Panc1 (cell line): ENCODE results near the gene PRPF19. TPM values are rescaled to one million over a fixed set of nuclear protein-coding genes. Genes with fewer than 3 reads are reported as not detected.

Experiments
- ATAC-seq: fragments of 200-7000 bp; cut with Tn5 transposase; 2 replicates; pipeline ENCODE4 v1.9.1; 2020; ENCODE audit warnings: mild to moderate bottlenecking, moderate library complexity
- BruUV-seq: library from RNA; stranded (reverse); fragments of 400-500 nt; replicated peaks from 2 replicates; lab custom pipeline; 2021; lab: Mats Ljungman, UMichigan
- CTCF ChIA-PET: fragments of 300-600 bp; sonication (Branson Sonifier 250); formaldehyde crosslinking; loops from one replicate; lab custom pipeline; 2022; ENCODE audit warnings: antibody characterized with exemption; lab: Charles Lee
- POLR2A ChIA-PET: fragments of 300-600 bp; sonication (Branson Sonifier 250); formaldehyde crosslinking; loops from one replicate; lab custom pipeline; 2022; ENCODE audit warnings: antibody characterized with exemption; lab: Charles Lee
- DNase-seq: peaks from one replicate; pipeline ENCODE4 v3.0.0-alpha.2; 2010; ENCODE audit warnings: low read depth, low spot score
- H3K27ac ChIP-seq: 2 replicates; pipeline ENCODE4 v1.5.1; 2011; ENCODE audit warnings: mild to moderate bottlenecking, low read length, inconsistent platforms
- H3K27me3 ChIP-seq: fragments of 200-500 bp; sonication (Bioruptor generic); 2 replicates; pipeline ENCODE4 v1.6.0; 2014; ENCODE audit warnings: low read length, inconsistent platforms; ENCODE audit not compliant: control insufficient read depth, insufficient read depth
- H3K36me3 ChIP-seq: fragments of 200-500 bp; sonication (Bioruptor generic); 2 replicates; pipeline ENCODE4 v1.5.1; 2014; ENCODE audit warnings: inconsistent platforms, mild to moderate bottlenecking, low read length, moderate library complexity; ENCODE audit not compliant: control insufficient read depth, insufficient read depth
- H3K4me1 ChIP-seq: 2 replicates; pipeline ENCODE4 v1.5.1; 2011; ENCODE audit warnings: inconsistent platforms, mild to moderate bottlenecking, low read length, moderate library complexity; ENCODE audit not compliant: control insufficient read depth, insufficient read depth
- H3K4me3 ChIP-seq, 2 experiments: 2 replicates each; pipeline ENCODE4 v1.5.1; 2011 to 2012; ENCODE audit warnings: low read depth in 2 of 2, low read length in 2 of 2, mild to moderate bottlenecking in 2 of 2, inconsistent platforms in 1 of 2, moderate library complexity in 1 of 2
- H3K9me3 ChIP-seq: fragments of 200-500 bp; sonication (Bioruptor generic); 2 replicates; pipeline ENCODE4 v1.5.1; 2014; ENCODE audit warnings: low read depth, mild to moderate bottlenecking, inconsistent platforms, low read length, moderate library complexity; ENCODE audit not compliant: control insufficient read depth, insufficient read depth
- CTCF ChIP-seq: fragments of 450-650 bp; IDR thresholded peaks from 2 replicates; pipeline ENCODE4 v1.5.1; 2017; ENCODE audit warnings: mild to moderate bottlenecking
- POLR2AphosphoS5 ChIP-seq: IDR thresholded peaks from 2 replicates; pipeline ENCODE4 v1.6.1; 2012; ENCODE audit warnings: mild to moderate bottlenecking, low read depth, low read length, moderate library complexity
- REST ChIP-seq, 2 experiments: IDR thresholded peaks; 2 replicates each; pipeline ENCODE4 v1.6.1; 2011 to 2012; ENCODE audit warnings: low read depth in 2 of 2, control low read depth in 1 of 2, low read length in 1 of 2, mild to moderate bottlenecking in 1 of 2, moderate library complexity in 1 of 2; ENCODE audit not compliant: insufficient read depth in 1 of 2
- SIN3A ChIP-seq: IDR thresholded peaks from 2 replicates; pipeline ENCODE4 v1.6.1; 2012; ENCODE audit warnings: low read depth, mild to moderate bottlenecking, low read length, moderate library complexity, borderline replicate concordance; ENCODE audit not compliant: insufficient read depth
- TCF7L2 ChIP-seq: IDR thresholded peaks from 2 replicates; pipeline ENCODE4 v1.6.1; 2011; ENCODE audit warnings: mild to moderate bottlenecking, low read depth, low read length, inconsistent platforms
- in situ Hi-C: cut with HindIII; loops from 2 replicates; pipeline ENCODE4 v1.10.0; 2016; ENCODE audit warnings: low sequenced_read_pairs, low pct_unique_long_range_greater_than_20kb
- intact Hi-C: fragments of 100-400 bp; cut with micrococcal nuclease; formaldehyde crosslinking; loops from one replicate; pipeline ENCODE4 v1.10.0; 2022; ENCODE audit not compliant: unreplicated experiment
- total RNA-seq: library from RNA; stranded (reverse); gene quantifications from one replicate; pipeline ENCODE4 v1.2.1, GENCODE V29; 2021; ENCODE audit not compliant: unreplicated experiment

Gene PRPF19
- total RNA-seq, 1 experiment from 2014 or later = 149 TPM

DNA sequence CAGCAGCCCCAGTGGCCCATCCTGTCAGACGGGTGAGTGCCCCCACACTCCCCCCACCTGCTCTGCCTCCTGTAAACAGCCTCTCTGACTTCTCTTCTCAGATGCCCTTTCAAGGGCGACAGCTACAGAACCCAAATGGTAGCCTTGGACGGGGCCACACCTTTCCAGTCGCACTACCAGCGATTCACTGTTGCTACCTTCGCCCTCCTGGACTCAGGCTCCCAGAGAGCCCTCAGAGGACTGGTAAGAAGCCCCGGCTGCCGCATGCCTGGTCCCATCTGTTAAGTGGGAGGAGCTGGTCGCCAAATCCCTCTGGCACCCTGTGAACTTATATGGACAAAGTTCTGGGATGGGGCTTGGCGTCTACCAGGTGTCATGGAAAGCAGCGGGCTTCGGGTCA is 32.9 kb downstream of the PRPF19 start:
- Histone ChIP-seq H3K27me3 (no peaks in the 10 kb centered on the region), H3K4me3 (no peak overlapping the region), H3K27ac (no peak overlapping the region), H3K36me3 (no peaks in the 10 kb centered on the region), H3K9me3 (no peaks in the 10 kb centered on the region), H3K4me1 (no peaks in the 10 kb centered on the region)
- BruUV-seq = no TSS peak
- in situ Hi-C loops = no loop called here
- TF ChIP-seq REST (IDR thresholded peaks at IDR 0.05; ENCODE audit: insufficient read depth in 1 of 2, low read depth in 2 of 2, low read length in 1 of 2) (no peak), SIN3A (no peak)
- intact Hi-C loops = no loop called here
- ATAC-seq = no peak
- no peak for DNase-seq
- CTCF ChIA-PET = no interaction called here
- POLR2A ChIA-PET = interaction anchor here (0.7 kb wide), 1 partner anchor 35 kb away, joined by 3 read pairs; no protein-coding TSS in a partner anchor

GRCh38 chr11:60872961-60873524 is 33.3 kb downstream of the PRPF19 start:
- DNase-seq (no peak), ATAC-seq (no peak)
- H3K36me3 ChIP-seq = no peaks in the 10 kb centered on the region
- H3K4me3 ChIP-seq = no peak overlapping the region
- in situ Hi-C loops (no loop called here), intact Hi-C loops (no loop called here)
- no TSS peak for BruUV-seq
- TF ChIP-seq SIN3A (no peak), POLR2AphosphoS5 (no peak), CTCF (no peak), REST (IDR thresholded peaks at IDR 0.05; ENCODE audit: insufficient read depth in 1 of 2, low read depth in 2 of 2, low read length in 1 of 2) (no peak), TCF7L2 (no peak)
- ChIA-PET CTCF (no interaction called here), POLR2A (interaction anchor here (0.7 kb wide), 1 partner anchor 36 kb away, joined by 3 read pairs; no protein-coding TSS in a partner anchor)
- H3K4me1 ChIP-seq = no peaks in the 10 kb centered on the region
- no peaks in the 10 kb centered on the region for H3K9me3 ChIP-seq
- H3K27ac ChIP-seq = no peak overlapping the region
- H3K27me3 ChIP-seq = no peaks in the 10 kb centered on the region
